GM06990 (cell line): ENCODE results near the gene TMEM33.

Experiments
- DNase-seq: peaks from one replicate; pipeline ENCODE4 v3.0.0-alpha.2; 2011; ENCODE audit not compliant: insufficient read length; ENCODE audit errors: extremely low read depth
- H3K27me3 ChIP-seq: replicated peaks from 2 replicates; pipeline ENCODE4 v1.6.0; 2011; ENCODE audit warnings: low read length; ENCODE audit not compliant: control insufficient read depth, insufficient read depth
- H3K36me3 ChIP-seq: 2 replicates; pipeline ENCODE4 v1.5.1; 2011; ENCODE audit warnings: low read length; ENCODE audit not compliant: control insufficient read depth, insufficient read depth
- H3K4me3 ChIP-seq: replicated peaks from 2 replicates; pipeline ENCODE4 v1.5.1; 2011; ENCODE audit warnings: low read depth, mild to moderate bottlenecking, control low read depth, low read length
- TF ChIP-seq, protein P1 (sequence below): IDR thresholded peaks from 2 replicates; pipeline ENCODE4 v1.5.1; 2011; ENCODE audit warnings: low read length, control low read depth, mild to moderate bottlenecking, inconsistent platforms; ENCODE audit not compliant: insufficient read depth, poor library complexity, severe bottlenecking

The TMEM33 gene

GRCh38 chr4:41991916-41992767 lies 56.9 kb downstream of the TMEM33 start:
- DNase-seq, result no peak
- TF ChIP-seq, protein P1, sequence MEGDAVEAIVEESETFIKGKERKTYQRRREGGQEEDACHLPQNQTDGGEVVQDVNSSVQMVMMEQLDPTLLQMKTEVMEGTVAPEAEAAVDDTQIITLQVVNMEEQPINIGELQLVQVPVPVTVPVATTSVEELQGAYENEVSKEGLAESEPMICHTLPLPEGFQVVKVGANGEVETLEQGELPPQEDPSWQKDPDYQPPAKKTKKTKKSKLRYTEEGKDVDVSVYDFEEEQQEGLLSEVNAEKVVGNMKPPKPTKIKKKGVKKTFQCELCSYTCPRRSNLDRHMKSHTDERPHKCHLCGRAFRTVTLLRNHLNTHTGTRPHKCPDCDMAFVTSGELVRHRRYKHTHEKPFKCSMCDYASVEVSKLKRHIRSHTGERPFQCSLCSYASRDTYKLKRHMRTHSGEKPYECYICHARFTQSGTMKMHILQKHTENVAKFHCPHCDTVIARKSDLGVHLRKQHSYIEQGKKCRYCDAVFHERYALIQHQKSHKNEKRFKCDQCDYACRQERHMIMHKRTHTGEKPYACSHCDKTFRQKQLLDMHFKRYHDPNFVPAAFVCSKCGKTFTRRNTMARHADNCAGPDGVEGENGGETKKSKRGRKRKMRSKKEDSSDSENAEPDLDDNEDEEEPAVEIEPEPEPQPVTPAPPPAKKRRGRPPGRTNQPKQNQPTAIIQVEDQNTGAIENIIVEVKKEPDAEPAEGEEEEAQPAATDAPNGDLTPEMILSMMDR, result no peak
- Histone ChIP-seq H3K36me3 (no peaks in the 10 kb centered on the region), H3K4me3 (peak overlapping the region; percentile 14; the same call in 1 of the 2 replicates), H3K27me3 (no peaks in the 10 kb centered on the region)

DNA sequence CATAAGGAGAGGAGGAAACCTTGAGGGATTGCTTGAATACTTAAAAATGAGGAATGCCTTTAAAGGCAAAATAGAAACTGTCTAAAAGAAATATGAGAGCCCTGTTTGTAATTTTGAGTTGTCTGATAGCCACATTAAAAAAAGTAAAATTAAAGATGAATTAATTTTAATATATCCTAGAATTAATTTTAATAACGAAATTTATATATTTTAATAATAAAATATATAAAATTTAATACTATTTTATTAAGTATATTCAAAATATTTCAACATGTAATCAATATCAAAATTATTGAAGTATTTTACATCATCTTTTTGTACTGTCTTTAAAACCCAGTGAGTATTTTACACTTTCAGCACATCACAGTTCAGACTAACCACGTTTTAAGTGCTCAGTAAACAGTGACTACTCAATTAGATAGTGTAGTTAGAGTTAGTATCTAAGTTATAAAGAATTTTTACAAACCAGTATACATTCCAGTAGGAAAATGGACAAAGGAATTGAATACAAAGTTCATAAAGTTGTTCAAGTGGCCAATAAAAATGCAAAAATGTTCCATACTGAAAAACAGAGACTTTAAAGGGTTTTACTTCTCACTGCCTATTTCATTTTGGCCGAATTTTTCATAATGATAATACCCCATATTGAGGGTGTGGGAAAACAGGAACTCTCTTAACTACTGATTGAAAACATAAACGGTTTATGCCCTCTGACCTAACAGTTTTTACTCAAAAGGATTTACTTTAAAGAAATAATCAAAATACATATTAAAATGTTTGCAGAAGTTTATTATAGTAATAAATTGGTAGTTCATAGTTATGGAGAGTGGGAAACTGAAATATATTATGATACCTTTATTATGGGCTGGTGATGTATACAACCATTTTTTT lies 58.0 kb downstream of the TMEM33 start:
- Histone ChIP-seq H3K36me3 (no peaks in the 10 kb centered on the region), H3K4me3 (no peak overlapping the region), H3K27me3 (no peaks in the 10 kb centered on the region)
- DNase-seq, result no peak
- TF ChIP-seq, protein P1, result no peak

GRCh38 chr4:41994461-41994985 lies 59.3 kb downstream of the TMEM33 start:
- Histone ChIP-seq H3K27me3 (no peaks in the 10 kb centered on the region), H3K36me3 (no peaks in the 10 kb centered on the region), H3K4me3 (no peak overlapping the region)
- TF ChIP-seq, protein P1, result no peak
- DNase-seq, result no peak

DNA sequence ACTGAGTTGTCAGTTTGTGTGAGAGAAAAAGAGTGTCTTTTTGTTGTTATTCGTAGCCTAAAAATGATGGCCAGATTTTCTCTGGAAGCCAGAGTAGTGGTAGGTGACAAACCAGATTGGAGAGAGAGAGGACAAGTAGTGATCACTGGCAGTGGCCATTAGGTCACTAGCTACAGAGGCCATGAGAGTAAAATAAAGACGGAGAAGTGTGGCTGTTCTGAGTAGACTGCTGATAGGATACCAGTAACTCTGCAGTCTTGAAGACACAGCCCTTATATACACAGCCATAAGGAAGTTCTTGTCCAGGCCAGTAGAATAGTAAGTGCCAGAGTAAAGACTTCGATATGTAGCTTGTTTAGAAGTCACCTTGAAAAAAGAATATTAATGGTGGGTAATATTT lies 62.8 kb downstream of the TMEM33 start:
- Histone ChIP-seq H3K4me3 (no peak overlapping the region), H3K27me3 (no peaks in the 10 kb centered on the region), H3K36me3 (peaks cover 1% of the 10 kb centered on the region)
- TF ChIP-seq, protein P1, result no peak
- DNase-seq, result no peak

DNA sequence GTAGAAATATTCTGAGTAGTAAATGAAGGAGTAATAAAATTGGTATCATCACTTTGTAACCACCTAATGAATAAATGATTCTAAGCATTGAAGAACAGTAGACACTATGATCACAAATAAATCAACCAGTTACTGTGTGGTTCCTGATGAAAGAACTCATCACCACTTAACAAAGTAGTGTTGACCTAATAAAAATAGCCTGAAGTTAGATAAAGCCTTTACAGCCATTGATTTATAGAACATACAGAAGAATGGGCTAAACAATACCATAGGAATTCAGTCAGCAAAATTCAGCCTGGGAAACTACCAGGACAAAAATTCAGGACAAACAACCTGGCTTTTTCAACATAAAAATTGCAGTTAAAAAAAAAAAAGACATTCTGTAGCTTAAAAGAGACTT lies 64.1 kb downstream of the TMEM33 start:
- Histone ChIP-seq H3K4me3 (no peak overlapping the region), H3K36me3 (peaks cover 1% of the 10 kb centered on the region), H3K27me3 (no peaks in the 10 kb centered on the region)
- no peak for DNase-seq
- TF ChIP-seq, protein P1, result no peak
